HG03457 (cell line): Measurements from ENCODE around the gene MAFB.
"Not testable (repeated sequence)": the region's sequence is repeated elsewhere in the genome, so short reads cannot be mapped to it uniquely, and the experiment has no call there.

Experiments used
- ATAC-seq: cut with Tn5 transposase; IDR thresholded peaks from one replicate; pipeline ENCODE4 v1.9.1; 2021; ENCODE audit warnings: moderate number of reproducible peaks; ENCODE audit not compliant: unreplicated experiment

MAFB gene

GRCh38 chr20:40689100-40689942 is at the start of gene MAFB:
Gene MAFB, minus strand, starts transcription at chr20:40689236. Its CDS starts 386 bp downstream, at chr20:40688850.
- ATAC-seq: no peak

DNA sequence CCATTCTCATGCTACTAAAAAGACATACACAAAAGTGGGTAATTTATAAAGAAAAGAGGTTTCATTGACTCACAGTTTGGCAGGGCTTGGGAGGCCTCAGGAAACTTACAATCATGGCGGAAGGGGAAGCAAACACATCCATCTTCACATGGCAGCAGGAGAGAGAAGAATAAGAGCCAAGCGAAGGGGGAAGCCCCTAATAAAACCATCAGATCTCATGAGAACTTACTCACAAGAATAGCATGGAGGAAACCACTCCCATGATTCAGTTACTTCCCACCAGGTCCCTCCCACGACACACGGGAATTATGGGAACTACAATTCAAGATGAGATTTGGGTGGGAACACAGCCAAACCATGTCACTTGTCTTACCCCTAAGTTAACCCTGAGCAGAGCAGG is 47.4 kb upstream of the MAFB start:
- not testable (repeated sequence) for ATAC-seq

DNA sequence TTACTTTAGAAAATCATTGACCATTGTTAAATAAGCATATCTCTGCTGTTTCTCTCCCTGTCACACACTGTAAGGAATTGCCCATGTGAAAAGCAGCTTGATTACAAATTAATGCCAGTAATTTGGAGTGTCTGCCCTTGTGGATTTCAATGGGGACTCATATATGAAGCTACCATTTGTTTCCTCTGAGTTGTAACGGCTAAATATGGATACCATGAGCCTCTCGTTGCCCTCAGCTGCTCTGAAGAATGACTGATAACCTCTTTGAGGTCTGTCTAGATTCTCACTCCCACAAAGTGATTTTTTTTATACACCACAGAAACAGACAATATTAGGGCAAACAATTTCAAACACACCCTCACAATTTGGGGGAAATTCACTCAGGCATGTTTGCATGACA is 40.0 kb upstream of the MAFB start:
- ATAC-seq: no peak

- ATAC-seq: no peak
These were observed 39.4 kb upstream of the MAFB start for GRCh38 chr20:40728470-40728869.

DNA sequence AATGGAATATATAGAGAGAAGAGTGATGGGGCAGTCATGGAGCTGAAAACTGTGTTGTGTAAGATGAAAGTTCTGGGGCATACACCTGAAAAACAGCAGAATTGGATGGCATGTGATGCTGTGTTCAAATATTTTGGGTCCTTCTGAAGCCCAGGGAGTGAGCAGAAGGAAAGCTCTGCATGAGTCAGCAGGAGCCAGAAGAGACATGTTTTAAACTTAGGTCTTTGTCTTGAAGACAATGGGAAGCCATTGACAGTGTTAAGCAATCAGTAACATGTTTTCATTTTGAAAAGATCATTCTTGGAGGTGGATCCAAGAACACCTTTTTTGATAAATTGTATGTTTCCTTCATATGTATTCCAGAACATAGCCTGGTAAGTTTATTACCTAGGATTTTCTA is 38.9 kb upstream of the MAFB start:
- ATAC-seq: no peak

DNA sequence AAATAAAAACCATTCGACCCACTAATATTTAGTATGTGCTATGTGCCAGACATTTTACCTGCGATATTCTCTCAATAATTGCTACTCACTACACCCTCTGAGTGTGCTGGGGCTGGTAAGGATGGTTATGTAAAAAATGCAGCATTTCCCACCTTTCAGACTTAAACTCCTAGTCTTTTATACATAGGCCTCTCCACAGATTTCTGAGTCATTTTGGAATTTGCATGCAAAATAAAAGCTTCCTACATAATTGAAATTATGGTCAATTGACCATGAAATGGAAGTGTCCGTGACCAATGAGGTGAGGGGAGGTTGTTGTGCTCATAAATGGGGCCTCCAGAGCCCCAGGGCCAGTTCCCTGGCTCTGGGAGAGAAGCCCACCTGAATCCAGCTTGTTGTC is 37.7 kb upstream of the MAFB start:
- ATAC-seq: no peak

DNA sequence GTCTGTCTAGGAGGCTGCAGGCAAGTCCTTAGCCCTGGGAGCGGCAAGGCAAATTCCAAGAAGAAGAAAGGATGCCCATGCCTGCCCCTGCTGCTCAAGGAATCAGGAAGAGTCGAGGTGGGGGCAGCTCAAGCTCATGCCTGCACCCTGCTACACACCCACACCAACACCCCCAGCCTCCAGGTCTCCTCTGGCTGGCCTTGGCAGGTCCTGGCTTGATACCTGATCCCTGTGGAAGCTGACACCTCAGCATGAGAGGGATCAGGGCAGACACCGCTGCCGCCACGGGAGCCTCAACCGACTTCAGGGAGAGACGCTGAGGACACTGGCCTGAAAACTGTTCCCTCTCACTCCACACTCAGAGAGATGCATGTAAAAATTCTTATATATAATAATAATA is 35.5 kb upstream of the MAFB start:
- no peak for ATAC-seq

- no peak for ATAC-seq
These were observed 31.8 kb upstream of the MAFB start for GRCh38 chr20:40720826-40721225.

DNA sequence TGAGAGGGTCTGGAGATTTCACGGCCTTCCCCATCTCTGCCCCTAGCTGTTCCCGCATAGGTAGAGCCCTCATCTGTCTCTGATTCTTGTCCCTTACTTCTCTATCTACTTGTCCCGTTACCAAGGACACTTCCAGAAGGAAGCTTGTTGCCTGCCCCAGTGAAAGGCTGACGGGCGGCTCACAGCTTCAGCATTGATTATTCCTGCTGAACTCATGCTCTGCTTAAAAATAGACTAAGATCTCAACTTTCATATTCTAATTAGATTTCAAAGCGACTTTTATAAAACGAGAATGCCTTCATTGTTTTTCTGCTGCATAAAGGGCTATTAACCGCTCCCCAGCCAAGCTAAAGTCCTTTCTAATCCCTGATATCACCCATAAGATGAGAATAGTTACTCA is 31.1 kb upstream of the MAFB start:
- ATAC-seq: no peak

DNA sequence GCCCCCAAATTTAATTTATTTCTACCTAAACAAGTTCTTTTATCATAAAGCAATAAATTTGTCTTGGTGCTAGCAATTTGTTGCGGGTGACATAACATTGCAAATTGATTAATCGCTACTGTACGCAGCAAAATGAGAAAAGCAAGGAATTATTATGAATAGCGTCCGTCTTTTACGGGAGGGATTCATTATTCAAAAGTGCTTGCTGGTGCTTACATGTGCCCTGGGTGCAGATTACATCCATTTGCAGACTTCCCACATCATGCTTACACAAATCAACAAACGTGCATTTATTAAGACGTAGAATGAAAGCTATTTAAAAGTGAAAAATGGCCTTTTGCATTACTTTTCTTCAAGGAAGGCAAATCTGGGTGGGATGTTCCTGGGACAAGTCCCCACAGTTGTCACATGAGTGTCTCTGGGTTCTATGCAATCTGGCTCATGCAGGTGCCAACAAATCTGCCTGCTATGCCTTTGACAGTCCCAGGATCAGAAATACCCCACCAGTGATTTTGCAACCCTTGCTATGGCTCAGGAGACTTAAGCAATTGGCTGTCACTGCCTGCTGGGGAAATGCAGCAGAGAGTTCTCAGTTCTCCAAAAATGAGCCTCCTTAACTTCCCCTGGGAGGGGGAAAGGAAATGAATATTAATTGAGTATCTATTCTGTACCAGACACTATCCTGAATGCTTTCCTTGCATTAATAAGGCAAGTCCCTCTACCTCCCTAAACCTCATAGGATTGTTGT is 30.1 kb upstream of the MAFB start:
- no peak for ATAC-seq

DNA sequence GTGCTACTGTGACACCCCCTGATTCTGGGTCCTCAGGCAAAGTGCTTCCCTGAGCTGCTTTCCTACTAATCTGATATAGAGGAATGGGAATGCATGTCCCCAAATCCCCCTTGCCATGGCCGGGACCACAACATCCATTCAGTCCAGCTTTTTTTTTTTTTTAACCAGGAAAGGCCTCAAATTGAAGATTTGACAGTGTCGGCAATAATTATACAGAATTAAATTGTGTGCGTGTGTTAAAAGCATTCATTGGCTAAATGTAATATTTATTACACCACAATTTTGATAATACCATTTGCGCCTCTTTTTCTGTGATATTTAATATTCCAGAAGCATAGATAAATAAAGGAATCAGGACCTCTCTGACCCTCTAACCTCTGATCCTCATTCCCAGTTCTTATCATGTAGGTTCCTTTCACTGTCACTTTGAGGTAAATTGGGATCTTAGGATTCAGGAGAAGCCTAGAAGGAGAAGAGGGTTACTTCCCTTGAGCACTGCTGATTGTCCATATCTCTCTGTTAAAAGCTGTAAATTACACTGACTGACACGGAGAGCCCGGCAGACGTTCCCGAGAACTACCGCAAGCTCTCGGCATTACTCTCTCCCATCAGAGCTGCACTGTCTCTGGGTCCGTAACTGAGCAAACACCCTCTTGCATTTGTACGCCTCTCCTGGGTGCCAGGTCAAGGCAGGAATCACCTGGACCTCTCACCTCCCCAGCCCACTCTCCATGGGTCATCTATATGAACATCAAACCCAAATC is 29.4 kb upstream of the MAFB start:
- no peak for ATAC-seq

DNA sequence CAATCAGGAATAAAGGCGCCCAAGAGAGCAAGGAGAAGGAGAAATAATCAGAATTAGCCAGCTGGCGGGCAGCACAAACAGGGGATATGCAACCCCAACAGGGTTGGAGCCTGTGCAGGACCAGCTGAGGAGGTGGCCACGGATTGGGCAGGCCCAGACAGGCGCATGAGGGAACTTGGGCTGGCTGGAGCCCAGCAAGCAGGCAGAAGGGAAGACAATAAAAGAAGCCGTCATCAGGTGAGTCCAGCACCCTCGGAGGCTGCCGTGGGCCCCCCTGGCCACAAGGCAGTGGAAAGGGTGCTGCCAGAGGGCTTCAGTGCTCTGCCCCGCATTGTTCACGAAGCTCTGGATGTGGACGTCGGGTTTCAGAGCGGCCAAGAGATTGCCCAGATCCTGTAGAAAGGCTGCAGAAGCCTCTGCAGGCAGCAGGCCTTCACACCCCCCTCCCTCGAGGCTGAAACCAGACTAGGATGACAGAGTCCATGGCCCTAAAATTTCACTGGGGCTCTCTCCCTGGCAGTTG is 28.4 kb upstream of the MAFB start:
- ATAC-seq: no peak

DNA sequence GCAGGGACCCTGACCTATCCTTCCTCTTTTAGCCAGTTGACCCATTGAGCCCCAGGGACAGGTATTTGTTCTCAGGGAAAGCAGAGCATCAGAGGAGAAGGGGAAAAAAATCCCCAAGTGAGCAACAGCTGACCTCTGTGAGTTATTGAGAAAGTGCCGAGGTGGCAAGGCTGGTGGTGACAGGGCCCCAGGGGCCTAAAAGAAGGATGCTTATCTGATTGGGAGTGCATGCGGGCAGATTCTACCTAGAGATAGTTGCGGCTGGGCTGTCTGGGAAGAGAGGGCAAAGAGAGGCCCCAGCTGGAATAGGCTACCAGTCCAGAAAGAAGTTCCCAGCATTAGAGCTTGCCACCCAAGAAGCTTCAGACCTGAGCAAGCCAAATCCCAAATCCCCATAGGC is 26.5 kb upstream of the MAFB start:
- ATAC-seq: no peak

DNA sequence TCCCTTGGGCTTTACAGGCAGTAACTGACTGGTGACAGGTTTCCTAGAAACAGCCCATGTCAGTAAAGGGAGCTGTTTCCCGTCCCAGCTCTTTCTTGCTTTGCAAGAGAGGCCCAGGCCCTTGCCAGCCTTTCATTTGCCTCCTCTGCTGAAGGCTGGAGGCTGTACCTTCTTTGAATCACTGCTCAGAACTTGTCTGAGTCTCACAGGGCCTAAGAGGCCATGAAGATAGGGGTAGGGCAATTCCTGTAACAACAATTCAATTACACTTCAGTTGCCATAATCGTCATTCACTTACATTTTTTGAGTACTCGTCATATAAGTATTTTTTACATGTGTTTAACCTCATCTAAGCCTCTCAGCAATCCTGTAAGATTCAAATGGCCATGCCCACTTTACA is 25.9 kb upstream of the MAFB start:
- no peak for ATAC-seq

GRCh38 chr20:40714109-40714508 is 25.1 kb upstream of the MAFB start:
- no peak for ATAC-seq

DNA sequence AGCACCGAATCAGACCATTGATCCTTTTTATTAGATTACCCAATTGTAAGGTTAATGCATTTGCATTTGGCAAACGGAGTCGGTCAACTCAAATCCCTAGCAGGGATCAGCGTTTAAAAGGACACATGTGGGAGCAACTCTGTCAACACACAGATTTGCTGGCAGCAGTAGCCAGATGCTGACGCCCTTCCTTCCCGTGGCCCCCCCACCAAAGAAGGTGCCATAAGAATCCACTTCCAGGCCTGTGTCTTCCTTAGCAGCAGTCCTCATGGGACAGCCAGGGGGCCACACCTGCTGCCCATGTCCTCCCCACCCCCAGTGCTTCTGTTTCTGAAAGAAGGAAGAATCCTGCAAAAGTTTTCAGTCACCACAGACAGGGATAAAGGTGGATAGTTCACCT is 24.5 kb upstream of the MAFB start:
- no peak for ATAC-seq

DNA sequence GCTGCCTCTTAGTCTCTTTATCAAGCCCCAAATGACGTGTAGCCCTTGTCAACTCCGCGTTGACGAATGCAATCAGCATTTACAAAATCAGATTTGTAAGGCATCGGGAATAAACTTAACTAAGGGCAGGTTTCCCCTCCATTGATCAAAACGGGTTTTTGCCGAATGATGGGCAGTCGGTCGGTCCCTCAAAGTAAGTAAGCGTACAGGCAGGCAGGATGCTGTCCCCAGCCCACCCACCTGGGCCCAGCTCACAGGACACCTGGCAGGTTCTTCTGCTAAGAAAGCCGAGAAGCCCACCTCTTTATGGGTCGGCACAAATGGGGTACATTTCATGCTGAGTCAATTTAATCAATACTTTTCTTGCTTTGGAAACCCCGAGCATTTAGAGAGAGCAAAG is 22.0 kb upstream of the MAFB start:
- ATAC-seq: no peak

DNA sequence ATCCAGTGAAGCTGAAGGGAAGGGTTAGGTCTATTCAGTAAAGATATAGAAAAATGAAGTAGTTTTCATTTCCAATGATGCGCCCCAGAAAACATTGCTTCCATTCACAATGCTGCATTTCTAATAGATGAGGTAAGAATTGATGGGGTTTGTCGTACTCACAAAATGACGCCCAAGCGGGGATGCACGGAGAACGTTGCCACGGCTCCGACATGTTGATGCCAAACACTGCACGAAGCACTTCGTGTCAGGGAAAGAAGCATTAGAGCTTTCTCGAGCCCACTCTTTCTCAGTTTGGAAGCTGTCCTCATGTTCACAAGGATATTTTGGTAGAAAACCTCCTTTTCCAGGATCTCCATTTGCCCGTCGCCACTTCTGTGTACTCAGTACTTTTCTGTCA is 21.6 kb upstream of the MAFB start:
- no peak for ATAC-seq

DNA sequence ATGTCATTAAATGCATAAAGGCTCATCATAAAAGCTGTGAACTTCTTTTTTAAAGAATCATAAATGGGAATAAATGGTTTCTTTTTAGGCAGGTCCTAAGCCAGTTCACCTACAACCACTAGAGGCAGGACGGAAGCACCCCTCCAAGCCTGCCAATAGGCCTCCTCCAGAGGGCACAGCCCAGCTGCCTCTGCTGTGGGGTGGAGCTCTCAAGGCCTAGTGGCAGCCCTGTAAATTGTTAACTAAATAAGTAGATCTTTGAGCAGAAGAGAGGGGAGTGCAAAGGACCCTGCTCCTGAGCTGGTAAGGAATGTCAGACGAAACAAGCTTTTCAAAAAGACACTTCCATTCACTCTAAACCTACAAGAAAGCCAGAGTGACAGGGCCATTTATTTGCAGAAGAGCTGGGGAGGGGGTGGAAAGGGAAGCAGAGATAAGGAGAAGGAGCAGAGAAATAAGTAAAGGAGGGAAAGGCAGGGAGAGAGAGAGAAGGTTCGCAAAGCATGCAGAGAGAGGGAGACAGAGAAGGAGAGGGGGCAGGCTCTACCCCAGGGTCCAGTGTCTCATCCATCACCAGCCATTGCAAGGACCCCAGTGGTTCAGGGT is 18.0 kb upstream of the MAFB start:
- no peak for ATAC-seq

DNA sequence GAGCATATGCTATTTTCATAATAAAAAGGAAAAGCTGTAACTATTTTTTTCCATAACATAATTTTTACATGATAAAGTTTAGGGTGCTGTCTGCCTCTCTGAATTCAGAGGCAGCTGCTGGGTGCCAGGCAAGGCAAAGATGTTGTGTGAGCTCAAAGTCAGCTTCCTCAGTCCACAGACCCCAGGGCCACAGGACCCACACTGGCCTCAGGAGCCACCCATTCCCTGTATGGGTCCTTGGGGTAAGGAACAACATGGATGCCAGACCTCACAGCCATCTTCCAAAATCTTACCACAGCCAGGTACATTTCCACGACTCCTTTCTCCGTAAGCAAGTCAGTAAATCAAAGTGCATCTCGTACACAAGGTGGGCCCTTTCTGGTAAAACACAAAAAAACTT is 16.4 kb upstream of the MAFB start:
- no peak for ATAC-seq

DNA sequence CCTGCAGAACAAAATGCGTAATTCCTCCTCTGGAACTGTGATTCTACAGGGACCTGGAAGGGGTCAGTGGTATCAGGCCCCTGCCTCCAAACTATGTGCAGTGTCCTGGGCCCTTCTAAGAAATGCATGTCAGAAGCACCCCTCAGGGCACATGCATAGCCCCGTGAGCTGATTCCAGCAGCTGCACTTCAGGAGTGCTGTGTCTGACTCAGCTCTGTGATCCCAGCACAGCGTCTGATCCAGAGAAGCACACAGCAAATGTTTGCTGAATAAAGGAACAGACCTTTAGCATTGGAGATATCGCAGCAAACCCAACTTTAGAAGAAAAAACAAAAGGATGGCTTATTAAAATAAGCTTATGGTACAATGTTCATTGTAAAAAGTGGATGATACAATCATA is 15.8 kb upstream of the MAFB start:
- ATAC-seq: no peak
